GM06990 (cell line): Measurements from ENCODE around the gene RFLNA.

ENCODE experiments used
- DNase-seq: peaks from one replicate; pipeline ENCODE4 v3.0.0-alpha.2; 2011; ENCODE audit not compliant: insufficient read length; ENCODE audit errors: extremely low read depth
- H3K27me3 ChIP-seq: replicated peaks from 2 replicates; pipeline ENCODE4 v1.6.0; 2011; ENCODE audit warnings: low read length; ENCODE audit not compliant: control insufficient read depth, insufficient read depth
- H3K36me3 ChIP-seq: 2 replicates; pipeline ENCODE4 v1.5.1; 2011; ENCODE audit warnings: low read length; ENCODE audit not compliant: control insufficient read depth, insufficient read depth
- H3K4me3 ChIP-seq: replicated peaks from 2 replicates; pipeline ENCODE4 v1.5.1; 2011; ENCODE audit warnings: low read depth, mild to moderate bottlenecking, control low read depth, low read length
- CTCF ChIP-seq: IDR thresholded peaks from 2 replicates; pipeline ENCODE4 v1.5.1; 2011; ENCODE audit warnings: low read length, control low read depth, mild to moderate bottlenecking, inconsistent platforms; ENCODE audit not compliant: insufficient read depth, poor library complexity, severe bottlenecking

RFLNA gene

GRCh38 chr12:124324803-124325705, 30.2 kb downstream of the RFLNA start:
- H3K36me3 ChIP-seq: peaks cover 29% of the 10 kb centered on the region
- no peak for DNase-seq
- no peaks in the 10 kb centered on the region for H3K27me3 ChIP-seq
- no peak overlapping the region for H3K4me3 ChIP-seq
- no peak for TF ChIP-seq CTCF

GRCh38 chr12:124326104-124326503, 31.2 kb downstream of the RFLNA start:
- DNase-seq: no peak

GRCh38 chr12:124326871-124327270, 32.0 kb downstream of the RFLNA start:
- DNase-seq: no peak
- Histone ChIP-seq H3K36me3 (peaks cover 37% of the 10 kb centered on the region), H3K4me3 (no peak overlapping the region), H3K27me3 (no peaks in the 10 kb centered on the region)
- no peak for TF ChIP-seq CTCF

More at GRCh38 chr12:124326104-124326503, 31.2 kb downstream of the RFLNA start:
- Histone ChIP-seq H3K27me3 (no peaks in the 10 kb centered on the region), H3K4me3 (no peak overlapping the region), H3K36me3 (peaks cover 34% of the 10 kb centered on the region)
- no peak for TF ChIP-seq CTCF

GRCh38 chr12:124327362-124328043, 32.6 kb downstream of the RFLNA start:
- H3K27me3 ChIP-seq: no peaks in the 10 kb centered on the region
- TF ChIP-seq CTCF: no peak
- peaks cover 43% of the 10 kb centered on the region for H3K36me3 ChIP-seq
- no peak overlapping the region for H3K4me3 ChIP-seq
- no peak for DNase-seq

- Histone ChIP-seq H3K27me3 (no peaks in the 10 kb centered on the region), H3K4me3 (no peak overlapping the region), H3K36me3 (peaks cover 49% of the 10 kb centered on the region)
- no peak for TF ChIP-seq CTCF
- DNase-seq: no peak
Measured at GRCh38 chr12:124328116-124328515, 33.2 kb downstream of the RFLNA start.
